T-helper 1 cell treated with Interleukin-12 subunit alpha and Interleukin-12 subunit beta and Interleukin-4 antibody, amounts not matched to agents 30 μg/mL and 1 μg/mL, for 36 hours (primary cell): ENCODE data around the gene TMEM232.

Experiments
- H3K27ac Mint-ChIP-seq: one replicate; pipeline ENCODE4 v1.8.0; 2021; ENCODE audit warnings: mild to moderate bottlenecking, mixed read lengths
- H3K27me3 Mint-ChIP-seq: one replicate; pipeline ENCODE4 v1.8.0; 2021; ENCODE audit warnings: low read depth, mixed read lengths
- H3K36me3 Mint-ChIP-seq: one replicate; pipeline ENCODE4 v1.8.0; 2021; ENCODE audit warnings: low read depth, mixed read lengths
- H3K4me1 Mint-ChIP-seq: one replicate; pipeline ENCODE4 v1.8.0; 2021; ENCODE audit warnings: low read depth, mixed read lengths
- H3K4me3 Mint-ChIP-seq: one replicate; pipeline ENCODE4 v1.8.0; 2021; ENCODE audit warnings: mild to moderate bottlenecking, moderate library complexity, mixed read lengths
- H3K9me3 Mint-ChIP-seq: one replicate; pipeline ENCODE4 v1.8.0; 2021; ENCODE audit warnings: mixed read lengths

TMEM232 gene

GRCh38 chr5:110726249-110727024, at the start of gene TMEM232:
TSS of gene TMEM232 (minus strand) at chr5:110726671. CDS start at chr5:110667352, 59,319 bp downstream.
- Mint-ChIP-seq H3K27me3 (no peaks in the 10 kb centered on the region), H3K4me3 (peak within 1 kb of the TSS; percentile 74), H3K36me3 (no peaks in the 10 kb centered on the region), H3K4me1 (no peaks in the 10 kb centered on the region), H3K27ac (no peak within 1 kb of the TSS), H3K9me3 (no peaks in the 10 kb centered on the region)

- Mint-ChIP-seq H3K27me3 (peaks cover 28% of the 10 kb centered on the region), H3K4me3 (no peak overlapping the region), H3K4me1 (no peaks in the 10 kb centered on the region), H3K36me3 (no peaks in the 10 kb centered on the region), H3K9me3 (no peaks in the 10 kb centered on the region), H3K27ac (no peak overlapping the region)
These were observed 43.8 kb upstream of the TMEM232 start for GRCh38 chr5:110770286-110770685.

GRCh38 chr5:110769000-110769681, 42.7 kb upstream of the TMEM232 start:
- no peak overlapping the region for H3K27ac Mint-ChIP-seq
- H3K4me3 Mint-ChIP-seq = no peak overlapping the region
- H3K9me3 Mint-ChIP-seq = no peaks in the 10 kb centered on the region
- peaks cover 28% of the 10 kb centered on the region for H3K27me3 Mint-ChIP-seq
- no peaks in the 10 kb centered on the region for H3K4me1 Mint-ChIP-seq
- H3K36me3 Mint-ChIP-seq = no peaks in the 10 kb centered on the region

GRCh38 chr5:110768138-110768860, 41.8 kb upstream of the TMEM232 start:
- no peaks in the 10 kb centered on the region for H3K9me3 Mint-ChIP-seq

GRCh38 chr5:110760158-110760557, 33.7 kb upstream of the TMEM232 start:
- peaks cover 5% of the 10 kb centered on the region for H3K4me1 Mint-ChIP-seq
- H3K36me3 Mint-ChIP-seq = peaks cover 13% of the 10 kb centered on the region
- H3K9me3 Mint-ChIP-seq = no peaks in the 10 kb centered on the region
- H3K27me3 Mint-ChIP-seq = no peaks in the 10 kb centered on the region
- H3K4me3 Mint-ChIP-seq = no peak overlapping the region
- H3K27ac Mint-ChIP-seq = no peak overlapping the region

More at GRCh38 chr5:110768138-110768860, 41.8 kb upstream of the TMEM232 start:
- no peak overlapping the region for H3K27ac Mint-ChIP-seq
- peaks cover 28% of the 10 kb centered on the region for H3K27me3 Mint-ChIP-seq
- H3K4me3 Mint-ChIP-seq = no peak overlapping the region
- no peaks in the 10 kb centered on the region for H3K36me3 Mint-ChIP-seq
- no peaks in the 10 kb centered on the region for H3K4me1 Mint-ChIP-seq

- Mint-ChIP-seq H3K27me3 (no peaks in the 10 kb centered on the region), H3K4me3 (no peak overlapping the region), H3K4me1 (peaks cover 31% of the 10 kb centered on the region), H3K27ac (peak overlapping the region; percentile 8), H3K36me3 (peaks cover 26% of the 10 kb centered on the region), H3K9me3 (no peaks in the 10 kb centered on the region)
These were observed 30.8 kb upstream of the TMEM232 start for GRCh38 chr5:110757118-110757729.

- Mint-ChIP-seq H3K9me3 (no peaks in the 10 kb centered on the region), H3K27ac (peak overlapping the region; percentile 84), H3K4me1 (peaks cover 51% of the 10 kb centered on the region), H3K36me3 (peaks cover 34% of the 10 kb centered on the region), H3K4me3 (peak overlapping the region; percentile 78), H3K27me3 (no peaks in the 10 kb centered on the region)
These were observed 27.7 kb upstream of the TMEM232 start for GRCh38 chr5:110754181-110754580.

GRCh38 chr5:110753600-110753999, 27.1 kb upstream of the TMEM232 start:
- Mint-ChIP-seq H3K4me3 (no peak overlapping the region), H3K36me3 (peaks cover 40% of the 10 kb centered on the region), H3K4me1 (peaks cover 54% of the 10 kb centered on the region), H3K27me3 (no peaks in the 10 kb centered on the region), H3K9me3 (no peaks in the 10 kb centered on the region), H3K27ac (peak overlapping the region; percentile 87)

GRCh38 chr5:110752953-110753352, 26.5 kb upstream of the TMEM232 start:
- Mint-ChIP-seq H3K36me3 (peaks cover 40% of the 10 kb centered on the region), H3K4me1 (peaks cover 52% of the 10 kb centered on the region), H3K9me3 (no peaks in the 10 kb centered on the region), H3K27ac (peak overlapping the region; percentile 87), H3K4me3 (peak overlapping the region; percentile 75), H3K27me3 (no peaks in the 10 kb centered on the region)

- Mint-ChIP-seq H3K27me3 (no peaks in the 10 kb centered on the region), H3K4me3 (peak overlapping the region; percentile 75), H3K4me1 (peaks cover 51% of the 10 kb centered on the region), H3K36me3 (peaks cover 41% of the 10 kb centered on the region), H3K27ac (peak overlapping the region; percentile 87), H3K9me3 (no peaks in the 10 kb centered on the region)
These were observed 25.7 kb upstream of the TMEM232 start for GRCh38 chr5:110751902-110752762.

- Mint-ChIP-seq H3K9me3 (no peaks in the 10 kb centered on the region), H3K27ac (peak within 1 kb of the TSS; percentile 88), H3K4me3 (peak within 1 kb of the TSS; percentile 96), H3K36me3 (peaks cover 3% of the 10 kb centered on the region), H3K27me3 (peaks cover 15% of the 10 kb centered on the region), H3K4me1 (peaks cover 23% of the 10 kb centered on the region)
These were observed 12.6 kb upstream of the TMEM232 start, which contains the start of gene SLC25A46 for GRCh38 chr5:110738812-110739651. TSS of gene SLC25A46 (plus strand) at chr5:110739007. CDS start at chr5:110739120, 113 bp downstream.

- H3K4me3 Mint-ChIP-seq = peak overlapping the region; percentile 96
- peaks cover 23% of the 10 kb centered on the region for H3K4me1 Mint-ChIP-seq
- peaks cover 17% of the 10 kb centered on the region for H3K27me3 Mint-ChIP-seq
- peaks cover 3% of the 10 kb centered on the region for H3K36me3 Mint-ChIP-seq
- H3K9me3 Mint-ChIP-seq = no peaks in the 10 kb centered on the region
- H3K27ac Mint-ChIP-seq = peak overlapping the region; percentile 88
These were observed 12.0 kb upstream of the TMEM232 start for GRCh38 chr5:110738503-110738811.

GRCh38 chr5:110736753-110737152, 10.3 kb upstream of the TMEM232 start:
- peaks cover 19% of the 10 kb centered on the region for H3K4me1 Mint-ChIP-seq
- no peak overlapping the region for H3K27ac Mint-ChIP-seq
- H3K27me3 Mint-ChIP-seq = peaks cover 17% of the 10 kb centered on the region
- no peak overlapping the region for H3K4me3 Mint-ChIP-seq
- H3K9me3 Mint-ChIP-seq = no peaks in the 10 kb centered on the region
- H3K36me3 Mint-ChIP-seq = peaks cover 3% of the 10 kb centered on the region
